B cell (primary cell): ENCODE data around the gene CAMTA1. TPM values are rescaled to one million over a fixed set of nuclear protein-coding genes. Genes with fewer than 3 reads are reported as not detected.

Experiments used
- ATAC-seq: fragments of 200-7000 bp; cut with Tn5 transposase; one replicate; pipeline ENCODE4 v1.10.0; 2021; ENCODE audit warnings: low read depth, mild to moderate bottlenecking, moderate number of reproducible peaks, moderate library complexity
- CTCF ChIA-PET: fragments of 350-600 bp; sonication (Branson Sonifier 250); formaldehyde crosslinking; loops from one replicate; lab custom pipeline; 2021; ENCODE audit warnings: antibody characterized with exemption, inconsistent platforms; lab: Charles Lee
- POLR2A ChIA-PET: fragments of 350-600 bp; sonication (Branson Sonifier 250); formaldehyde crosslinking; loops from one replicate; lab custom pipeline; 2021; ENCODE audit warnings: antibody characterized with exemption; lab: Charles Lee
- DNase-seq: peaks from one replicate; pipeline ENCODE4 v3.0.0; 2013
- H2AFZ ChIP-seq: 2 replicates; pipeline ENCODE4 v1.6.1; 2012; ENCODE audit warnings: mild to moderate bottlenecking, low read depth, low read length; ENCODE audit not compliant: insufficient read depth, poor library complexity, severe bottlenecking
- H3K27ac ChIP-seq, 2 donors: 1 replicate in 1 of 2; 2 replicates in 1 of 2; pipeline ENCODE4 v1.5.1; 2012 to 2013; ENCODE audit warnings: low read length in 2 of 2, mild to moderate bottlenecking in 2 of 2, moderate library complexity in 1 of 2
- H3K27me3 ChIP-seq, 4 experiments: fragments of 200-600 bp in 1 of 4; sonication (generic) in 1 of 4; replicated peaks in 1 of 4; 1 replicate in 2 of 4; 2 replicates in 2 of 4; pipeline versions ENCODE4 v1.6.1 to v1.7.0; 2013 to 2016; ENCODE audit warnings: low read length in 3 of 4, mild to moderate bottlenecking in 2 of 4, mixed read lengths in 1 of 4, moderate library complexity in 1 of 4; ENCODE audit not compliant: insufficient read depth in 4 of 4, control insufficient read depth in 3 of 4; ENCODE audit errors: control extremely low read depth in 1 of 4
- H3K36me3 ChIP-seq, 2 experiments: replicated peaks in 1 of 2; 1 replicate in 1 of 2; 2 replicates in 1 of 2; pipeline versions ENCODE4 v1.6.1 to v1.7.1; 2013; ENCODE audit warnings: low read length in 1 of 2; ENCODE audit not compliant: insufficient read depth in 2 of 2, control insufficient read depth in 1 of 2; ENCODE audit errors: control extremely low read depth in 1 of 2, extremely low read depth in 1 of 2
- H3K4me1 ChIP-seq, 2 donors: fragments of 200-600 bp in 1 of 2; sonication (generic) in 1 of 2; 1 replicate in 1 of 2; 2 replicates in 1 of 2; pipeline versions ENCODE4 v1.5.1 to v1.6.1; 2013 to 2017; ENCODE audit warnings: low read length in 2 of 2; ENCODE audit not compliant: control insufficient read depth in 2 of 2, insufficient read depth in 2 of 2
- H3K4me2 ChIP-seq: replicated peaks from 2 replicates; pipeline ENCODE3; 2012; ENCODE audit warnings: mild to moderate bottlenecking, low read depth, low read length; ENCODE audit not compliant: poor library complexity, severe bottlenecking
- H3K4me3 ChIP-seq, 5 experiments: fragments of 200-600 bp in 1 of 5; sonication (generic) in 1 of 5; 1 replicate in 3 of 5; 2 replicates in 2 of 5; pipeline versions ENCODE4 v1.5.1 to v1.7.0; 2011 to 2016; ENCODE audit warnings: low read length in 4 of 5, mild to moderate bottlenecking in 4 of 5, low read depth in 2 of 5, control low read depth in 1 of 5, moderate library complexity in 1 of 5; ENCODE audit not compliant: insufficient read depth in 1 of 5; ENCODE audit errors: control extremely low read depth in 1 of 5, extremely low read depth in 1 of 5
- H3K79me2 ChIP-seq: fragments of 200-600 bp; sonication (generic); one replicate; pipeline ENCODE4 v1.6.0; 2016; ENCODE audit warnings: low read length; ENCODE audit not compliant: control insufficient read depth, insufficient read depth
- H3K9ac ChIP-seq: fragments of 200-600 bp; sonication (generic); 2 replicates; pipeline ENCODE4 v1.6.1; 2017; ENCODE audit warnings: mild to moderate bottlenecking, low read length, moderate library complexity
- H3K9me3 ChIP-seq, 3 donors: one replicate each; pipeline versions ENCODE4 v1.6.1 to v1.7.1; 2013; ENCODE audit warnings: low read length in 2 of 3; ENCODE audit not compliant: control insufficient read depth in 2 of 3, insufficient read depth in 1 of 3; ENCODE audit errors: control extremely low read depth in 1 of 3
- H4K20me1 ChIP-seq: 2 replicates; pipeline ENCODE4 v1.6.0; 2012; ENCODE audit warnings: mild to moderate bottlenecking, low read length; ENCODE audit not compliant: insufficient read depth, control insufficient read depth, poor library complexity, severe bottlenecking
- H3K27ac Mint-ChIP-seq: one replicate; pipeline ENCODE4 v1.8.0; 2021; ENCODE audit warnings: mixed read lengths
- H3K27me3 Mint-ChIP-seq: one replicate; pipeline ENCODE4 v1.8.0; 2021; ENCODE audit warnings: mixed read lengths
- H3K4me1 Mint-ChIP-seq: one replicate; pipeline ENCODE4 v1.8.0; 2021; ENCODE audit warnings: mixed read lengths
- H3K4me3 Mint-ChIP-seq: one replicate; pipeline ENCODE4 v1.8.0; 2021; ENCODE audit warnings: mixed read lengths
- H3K9me3 Mint-ChIP-seq: one replicate; pipeline ENCODE4 v1.8.0; 2022; ENCODE audit warnings: mixed read lengths; ENCODE audit not compliant: insufficient read depth
- EZH2 ChIP-seq: IDR thresholded peaks from 2 replicates; pipeline ENCODE4 v1.6.1; 2012; ENCODE audit warnings: borderline replicate concordance, low read depth, mild to moderate bottlenecking, moderate library complexity, low read length; ENCODE audit not compliant: insufficient read depth, poor library complexity, severe bottlenecking
- WGBS: methylation state at CpG from one replicate; pipeline ENCODE4 v1.1.5; 2013; ENCODE audit warnings: missing lambda C conversion rate; ENCODE audit not compliant: insufficient coverage; 5-methylcytosine and 5-hydroxymethylcytosine counted together
- intact Hi-C: fragments of 100-400 bp; cut with micrococcal nuclease; formaldehyde crosslinking; loops from one replicate; pipeline ENCODE4 v1.10.0; 2022
- polyA plus RNA-seq: library from polyadenylated mRNA; depleted of rRNA; stranded (reverse); fragments of >200 nt; gene quantifications from 2 replicates; pipeline ENCODE4 v1.2.3, GENCODE V29; 2012
- total RNA-seq, 2 donors: library from RNA; stranded (reverse); fragments of 120-200 nt in 1 of 2; gene quantifications; 1 replicate in 1 of 2; 2 replicates in 1 of 2; pipeline versions ENCODE4 v1.2.3 to v1.2.4, GENCODE V29; 2013 to 2022
- TF ChIP-seq, protein P1 (sequence below): fragments of 200-600 bp; IDR thresholded peaks from one replicate; pipeline ENCODE4 v1.8.0; 2022; ENCODE audit warnings: antibody characterized with exemption, mild to moderate bottlenecking

CAMTA1 gene
- total and polyA plus RNA-seq, 2 donors (not counting 1 experiment from before 2014, with no cell fraction given) = 42.2 to 45.7 TPM

DNA sequence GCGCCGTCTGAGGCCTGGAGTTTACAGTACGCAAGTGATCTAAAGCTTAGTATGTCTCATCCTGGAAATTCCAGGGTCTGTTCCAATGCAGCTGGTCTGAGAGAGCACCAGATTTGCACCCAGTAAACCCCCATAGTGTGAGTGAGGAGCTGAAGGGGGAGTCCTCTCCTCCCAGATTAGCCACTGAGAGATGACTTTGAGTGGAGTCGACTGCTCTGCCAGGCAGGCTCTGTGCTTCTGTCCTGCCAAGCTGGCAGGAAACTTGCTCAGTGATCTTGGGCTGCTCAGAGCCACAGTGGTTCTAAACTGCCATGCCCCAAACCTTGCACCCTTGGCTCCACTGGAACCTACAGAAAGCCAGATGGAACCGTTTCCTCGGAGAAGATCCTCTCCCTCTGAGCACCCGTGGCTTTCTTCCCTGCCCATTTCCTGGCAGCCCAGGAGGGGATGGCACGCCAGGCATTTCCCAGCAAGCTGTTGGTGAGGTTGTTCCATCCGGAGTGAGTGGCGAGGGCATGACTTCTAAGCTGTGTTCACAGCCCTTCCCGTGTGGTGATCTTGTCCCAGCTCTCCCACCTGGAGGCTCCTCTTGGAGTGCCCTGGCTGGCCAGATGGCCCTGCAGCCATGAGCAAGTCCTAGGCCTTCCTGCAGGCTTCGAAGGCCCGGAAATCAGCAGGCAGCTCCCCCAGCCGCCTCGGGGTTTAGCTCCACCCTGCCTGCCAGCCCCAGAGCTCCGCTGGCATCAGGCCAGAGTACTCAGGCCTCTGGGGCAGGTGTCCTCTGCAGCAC is 859.9 kb downstream of the CAMTA1 start:
- intact Hi-C loops = loop anchor here (5.0 kb wide), 1 partner anchor 603 kb away; no protein-coding TSS in a partner anchor
- CTCF ChIA-PET = interaction anchor here (0.8 kb wide), 1 partner anchor 22 kb away, joined by 3 read pairs; no protein-coding TSS in a partner anchor
- no peaks in the 10 kb centered on the region for H3K4me1 Mint-ChIP-seq

DNA sequence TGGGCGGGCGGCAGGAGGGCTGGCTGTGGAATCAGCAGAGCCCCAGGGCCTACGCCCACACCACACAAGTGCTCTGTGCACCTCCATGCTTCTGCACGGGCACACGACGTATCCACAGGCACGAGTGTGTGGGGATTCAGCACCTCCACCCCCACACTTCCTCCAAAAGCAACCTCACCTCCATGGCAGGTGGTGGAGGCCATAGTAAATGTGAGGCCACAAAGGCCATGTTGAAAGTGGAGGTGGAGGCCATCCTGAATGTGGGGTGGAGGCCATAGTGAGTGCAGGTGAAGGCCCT is 860.4 kb downstream of the CAMTA1 start:
- Histone ChIP-seq H3K79me2 (no peaks in the 10 kb centered on the region), H3K9me3 (peaks cover 0 to 17% (median 0%) of the 10 kb centered on the region in 3 donors), H3K9ac (no peak overlapping the region), H3K4me2 (no peak overlapping the region), H3K27me3 (peaks cover 0 to 2% (median 0%) of the 10 kb centered on the region in 4 experiments), H4K20me1 (no peaks in the 10 kb centered on the region), H3K27ac (no peak overlapping the region), H3K4me3 (no peak overlapping the region), H3K36me3 (no peaks in the 10 kb centered on the region), H3K4me1 (no peaks in the 10 kb centered on the region), H2AFZ (no peak overlapping the region)
- Mint-ChIP-seq H3K4me1 (no peaks in the 10 kb centered on the region), H3K27ac (no peak overlapping the region), H3K9me3 (peaks cover 5% of the 10 kb centered on the region), H3K27me3 (peaks cover 4% of the 10 kb centered on the region), H3K4me3 (no peak overlapping the region)
- WGBS = 56% methylated on average over 3 of the region's 7 CpGs
- TF ChIP-seq EZH2 = no peak
- TF ChIP-seq, protein P1, sequence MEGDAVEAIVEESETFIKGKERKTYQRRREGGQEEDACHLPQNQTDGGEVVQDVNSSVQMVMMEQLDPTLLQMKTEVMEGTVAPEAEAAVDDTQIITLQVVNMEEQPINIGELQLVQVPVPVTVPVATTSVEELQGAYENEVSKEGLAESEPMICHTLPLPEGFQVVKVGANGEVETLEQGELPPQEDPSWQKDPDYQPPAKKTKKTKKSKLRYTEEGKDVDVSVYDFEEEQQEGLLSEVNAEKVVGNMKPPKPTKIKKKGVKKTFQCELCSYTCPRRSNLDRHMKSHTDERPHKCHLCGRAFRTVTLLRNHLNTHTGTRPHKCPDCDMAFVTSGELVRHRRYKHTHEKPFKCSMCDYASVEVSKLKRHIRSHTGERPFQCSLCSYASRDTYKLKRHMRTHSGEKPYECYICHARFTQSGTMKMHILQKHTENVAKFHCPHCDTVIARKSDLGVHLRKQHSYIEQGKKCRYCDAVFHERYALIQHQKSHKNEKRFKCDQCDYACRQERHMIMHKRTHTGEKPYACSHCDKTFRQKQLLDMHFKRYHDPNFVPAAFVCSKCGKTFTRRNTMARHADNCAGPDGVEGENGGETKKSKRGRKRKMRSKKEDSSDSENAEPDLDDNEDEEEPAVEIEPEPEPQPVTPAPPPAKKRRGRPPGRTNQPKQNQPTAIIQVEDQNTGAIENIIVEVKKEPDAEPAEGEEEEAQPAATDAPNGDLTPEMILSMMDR = no peak
- ChIA-PET POLR2A (no interaction called here), CTCF (interaction anchor here (0.8 kb wide), 1 partner anchor 22 kb away, joined by 3 read pairs; no protein-coding TSS in a partner anchor)
- intact Hi-C loops = loop anchor here (5.0 kb wide), 1 partner anchor 603 kb away; no protein-coding TSS in a partner anchor
- DNase-seq = no peak
- ATAC-seq = no peak

More for the DNA sequence above, 859.9 kb downstream of the CAMTA1 start:
- Histone ChIP-seq H3K4me1 (no peaks in the 10 kb centered on the region), H3K9ac (no peak overlapping the region), H2AFZ (no peak overlapping the region), H3K79me2 (no peaks in the 10 kb centered on the region), H3K4me3 (no peak overlapping the region), H4K20me1 (no peaks in the 10 kb centered on the region), H3K4me2 (no peak overlapping the region), H3K27ac (no peak overlapping the region), H3K36me3 (no peaks in the 10 kb centered on the region), H3K9me3 (peaks cover 0 to 17% (median 0%) of the 10 kb centered on the region in 3 donors), H3K27me3 (peaks cover 0 to 2% (median 0%) of the 10 kb centered on the region in 4 experiments)
- no peak for TF ChIP-seq EZH2
- TF ChIP-seq, protein P1 = no peak
- Mint-ChIP-seq H3K4me3 (no peak overlapping the region), H3K9me3 (peaks cover 5% of the 10 kb centered on the region), H3K27me3 (peaks cover 4% of the 10 kb centered on the region), H3K27ac (no peak overlapping the region)
- POLR2A ChIA-PET = no interaction called here
- WGBS = 53% methylated on average over 16 of the region's 16 CpGs
- no peak for DNase-seq
- no peak for ATAC-seq
